Stomach (tissue), 9 donors: ENCODE data around the gene RAD23A. TPM values are rescaled to one million over a fixed set of nuclear protein-coding genes. Genes with fewer than 3 reads are reported as not detected.

ENCODE experiments used
- DNase-seq, 2 donors: peaks; one replicate each; pipeline versions ENCODE4 v3.0.0 to v3.0.0-alpha.2; 2013 to 2019
- H3K27ac ChIP-seq, 5 donors: fragments of 200-600 bp in 4 of 5; sonication (generic) in 4 of 5; one replicate each; pipeline ENCODE4 v1.5.1; 2013 to 2019; ENCODE audit warnings: mild to moderate bottlenecking in 1 of 5, moderate library complexity in 1 of 5
- H3K27me3 ChIP-seq, 3 donors: fragments of 200-600 bp; sonication (generic); one replicate each; pipeline ENCODE4 v1.5.1; 2017 to 2019; ENCODE audit warnings: mixed run types in 1 of 3
- H3K36me3 ChIP-seq, 4 donors: fragments of 200-600 bp; sonication (generic); 1 replicate in 3 of 4; 2 replicates in 1 of 4; pipeline ENCODE4 v1.5.1; 2016 to 2019
- H3K4me1 ChIP-seq, 4 donors: fragments of 200-600 bp; sonication (generic); one replicate each; pipeline ENCODE4 v1.5.1; 2016 to 2019
- H3K4me3 ChIP-seq, 4 donors: fragments of 200-600 bp; sonication (generic) in 3 of 4; one replicate each; pipeline ENCODE4 v1.5.1; 2016 to 2019; ENCODE audit warnings: mild to moderate bottlenecking in 1 of 4
- H3K9me3 ChIP-seq, 4 donors: fragments of 200-600 bp; sonication (generic); one replicate each; pipeline ENCODE4 v1.5.1; 2016 to 2019
- EP300 ChIP-seq: sonication (generic); formaldehyde crosslinking; IDR thresholded peaks from one replicate; pipeline ENCODE4 v1.6.1; 2017; ENCODE audit warnings: antibody characterized with exemption
- POLR2A ChIP-seq, 4 donors: fragments of 450-650 bp; IDR thresholded peaks; one replicate each; pipeline ENCODE4 v1.6.1; 2016; ENCODE audit warnings: antibody characterized with exemption in 4 of 4, control low read depth in 2 of 4, mild to moderate bottlenecking in 1 of 4, moderate library complexity in 1 of 4
- POLR2AphosphoS5 ChIP-seq, 3 donors: sonication (generic); formaldehyde crosslinking; IDR thresholded peaks; one replicate each; pipeline ENCODE4 v1.6.1; 2016; ENCODE audit warnings: antibody characterized with exemption in 3 of 3
- WGBS, 5 donors: extraction: QIAGEN DNeasy Blood & Tissue Kit in 3 of 5; methylation state at CpG; one replicate each; pipeline versions ENCODE4 v1.1.5 to v1.1.7; 2013 to 2018; 5-methylcytosine and 5-hydroxymethylcytosine counted together
- intact Hi-C: fragments of 100-400 bp; cut with DNase I; formaldehyde crosslinking; loops from one replicate; pipeline ENCODE4 v1.15.1; 2023; ENCODE audit warnings: low total_unique reads
- polyA plus RNA-seq, 3 donors: library from polyadenylated mRNA; stranded (reverse); fragments of 200-250 nt; gene quantifications; one replicate each; pipeline ENCODE4 v1.2.3, GENCODE V29; 2013
- total RNA-seq, 5 donors: library from RNA; depleted of rRNA; stranded (reverse); fragments of >200 nt; gene quantifications; one replicate each; pipeline versions ENCODE4 v1.1.0 to v1.2.3, GENCODE V29; 2014 to 2016
- TF ChIP-seq, protein P1 (sequence below), 7 experiments: fragments of 450-650 bp in 4 of 7; fragments of 200-600 bp in 3 of 7; sonication (generic) in 3 of 7; IDR thresholded peaks; one replicate each; pipeline ENCODE4 v1.5.1; 2016 to 2019; ENCODE audit warnings: antibody characterized with exemption in 7 of 7, control low read depth in 2 of 7, mild to moderate bottlenecking in 1 of 7
- donor health status: healthy with polysubstance abuse.
- donor health status: Bipolar disorder and iron deficiency.
- donor health status: healthy.

The RAD23A gene
- total and polyA plus RNA-seq, 8 donors, result 44.1 to 144 (median 104) TPM

DNA sequence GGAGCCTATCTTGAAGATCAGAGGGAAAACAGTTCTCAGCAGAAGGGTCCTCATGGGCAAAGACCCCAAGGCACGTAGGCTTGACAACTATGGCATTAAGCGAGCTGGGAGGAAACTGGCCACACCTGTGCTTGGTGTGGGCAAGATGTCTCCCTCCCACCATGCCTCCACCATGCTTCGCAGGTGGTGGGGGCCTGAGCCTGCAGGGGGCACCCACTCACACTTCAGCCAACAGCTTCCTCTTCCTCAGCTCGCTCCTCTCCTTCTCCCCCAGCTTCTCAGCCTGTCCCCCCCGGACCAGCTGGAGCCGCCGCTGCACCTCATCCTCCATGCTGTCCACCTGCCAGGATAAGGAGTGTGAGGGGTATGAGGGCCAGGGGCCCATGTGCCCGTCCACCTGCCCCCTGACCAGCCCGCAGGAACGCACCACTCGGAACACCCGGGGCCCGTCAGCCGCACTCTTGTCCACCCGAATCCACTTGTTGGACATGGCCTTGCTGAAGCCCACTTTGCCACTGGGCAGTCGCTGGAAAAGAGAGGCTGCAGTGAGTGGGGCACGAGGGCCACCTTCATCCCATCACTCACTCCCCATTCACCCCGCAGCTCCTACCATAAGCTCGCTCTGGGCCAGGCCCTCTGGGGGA, 15.5 kb upstream of the RAD23A start:
- Histone ChIP-seq H3K36me3 (peaks cover 53 to 61% (median 58%) of the 10 kb centered on the region in 4 donors), H3K4me1 (peaks cover 11 to 32% (median 23%) of the 10 kb centered on the region in 4 donors), H3K9me3 (no peaks in the 10 kb centered on the region), H3K4me3 (no peak overlapping the region), H3K27ac (no peak overlapping the region), H3K27me3 (no peaks in the 10 kb centered on the region)
- intact Hi-C loops, result loop anchor here (10.0 kb wide), 1 partner anchor 45 kb away; the partner anchor contains the start of genes DNASE2 and KLF1
- DNase-seq, result no peak
- TF ChIP-seq EP300, result no peak
- TF ChIP-seq POLR2A (IDR thresholded peaks at IDR 0.05), result no peak
- WGBS, 5 donors, result 88 to 96% (median 91%) methylated on average over 10 to 19 of the region's 19 CpGs

DNA sequence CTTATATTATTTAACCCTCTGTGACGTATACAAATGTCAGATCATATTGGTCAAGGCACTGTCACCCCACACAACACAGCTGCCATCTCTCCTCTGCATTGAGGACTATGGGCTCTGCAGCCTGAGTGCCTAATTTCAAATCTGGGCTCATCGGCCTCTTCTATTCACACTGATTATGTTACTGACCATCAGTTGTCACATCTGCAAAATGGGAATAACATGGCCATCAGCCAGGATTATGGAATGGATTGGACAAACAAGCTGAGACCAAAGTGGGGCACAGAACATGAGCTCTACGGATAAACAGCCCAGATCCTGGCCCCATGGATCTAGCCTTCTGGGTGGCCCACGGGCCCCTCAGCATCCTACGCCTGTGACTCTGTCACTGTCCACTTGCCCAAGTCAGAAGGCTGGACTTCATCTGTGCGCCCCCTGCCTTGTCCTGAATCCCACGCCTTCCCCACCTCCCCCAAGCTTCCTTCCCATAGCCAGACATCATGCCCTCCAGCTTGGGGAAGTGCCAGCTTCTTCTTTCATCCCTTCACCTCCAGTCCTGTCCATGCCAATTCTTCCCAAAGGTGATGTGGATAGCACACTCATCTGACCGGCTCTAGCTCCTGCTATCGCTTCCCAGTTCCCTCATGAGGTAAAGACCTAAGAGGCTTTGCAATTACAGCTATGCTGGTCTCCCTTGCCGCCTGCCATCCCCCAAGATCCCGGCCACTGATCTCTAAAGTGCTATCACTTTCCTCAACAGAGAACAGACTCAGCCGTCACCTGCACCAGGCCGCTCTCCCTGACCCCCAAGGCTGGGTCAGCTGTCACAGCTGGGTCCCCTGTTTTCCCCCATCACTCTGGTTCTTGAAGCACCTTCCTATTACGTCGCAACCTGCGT, 13.0 kb upstream of the RAD23A start:
- intact Hi-C loops, result loop anchor here (10.0 kb wide), 1 partner anchor 48 kb away; the partner anchor contains the start of genes DNASE2 and KLF1
- H3K27ac ChIP-seq, result peak overlapping the region; percentile 81 to 91 (median 85)
- H3K4me3 ChIP-seq, result peak overlapping the region; percentile 80 to 97 (median 92)
- 25 to 28% (median 26%) methylated on average over 16 of the region's 16 CpGs for WGBS, 5 donors
- no peaks in the 10 kb centered on the region for H3K9me3 ChIP-seq
- no peaks in the 10 kb centered on the region for H3K27me3 ChIP-seq
- H3K36me3 ChIP-seq, result peaks cover 28 to 36% (median 33%) of the 10 kb centered on the region in 4 donors
- no peak for DNase-seq
- TF ChIP-seq EP300, result no peak
- no peak for TF ChIP-seq POLR2AphosphoS5 (IDR thresholded peaks at IDR 0.05)
- TF ChIP-seq, protein P1, sequence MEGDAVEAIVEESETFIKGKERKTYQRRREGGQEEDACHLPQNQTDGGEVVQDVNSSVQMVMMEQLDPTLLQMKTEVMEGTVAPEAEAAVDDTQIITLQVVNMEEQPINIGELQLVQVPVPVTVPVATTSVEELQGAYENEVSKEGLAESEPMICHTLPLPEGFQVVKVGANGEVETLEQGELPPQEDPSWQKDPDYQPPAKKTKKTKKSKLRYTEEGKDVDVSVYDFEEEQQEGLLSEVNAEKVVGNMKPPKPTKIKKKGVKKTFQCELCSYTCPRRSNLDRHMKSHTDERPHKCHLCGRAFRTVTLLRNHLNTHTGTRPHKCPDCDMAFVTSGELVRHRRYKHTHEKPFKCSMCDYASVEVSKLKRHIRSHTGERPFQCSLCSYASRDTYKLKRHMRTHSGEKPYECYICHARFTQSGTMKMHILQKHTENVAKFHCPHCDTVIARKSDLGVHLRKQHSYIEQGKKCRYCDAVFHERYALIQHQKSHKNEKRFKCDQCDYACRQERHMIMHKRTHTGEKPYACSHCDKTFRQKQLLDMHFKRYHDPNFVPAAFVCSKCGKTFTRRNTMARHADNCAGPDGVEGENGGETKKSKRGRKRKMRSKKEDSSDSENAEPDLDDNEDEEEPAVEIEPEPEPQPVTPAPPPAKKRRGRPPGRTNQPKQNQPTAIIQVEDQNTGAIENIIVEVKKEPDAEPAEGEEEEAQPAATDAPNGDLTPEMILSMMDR (IDR thresholded peaks at IDR 0.05), result no peak
- no peak for TF ChIP-seq POLR2A (IDR thresholded peaks at IDR 0.05)
- peaks cover 18 to 43% (median 28%) of the 10 kb centered on the region in 4 donors for H3K4me1 ChIP-seq

DNA sequence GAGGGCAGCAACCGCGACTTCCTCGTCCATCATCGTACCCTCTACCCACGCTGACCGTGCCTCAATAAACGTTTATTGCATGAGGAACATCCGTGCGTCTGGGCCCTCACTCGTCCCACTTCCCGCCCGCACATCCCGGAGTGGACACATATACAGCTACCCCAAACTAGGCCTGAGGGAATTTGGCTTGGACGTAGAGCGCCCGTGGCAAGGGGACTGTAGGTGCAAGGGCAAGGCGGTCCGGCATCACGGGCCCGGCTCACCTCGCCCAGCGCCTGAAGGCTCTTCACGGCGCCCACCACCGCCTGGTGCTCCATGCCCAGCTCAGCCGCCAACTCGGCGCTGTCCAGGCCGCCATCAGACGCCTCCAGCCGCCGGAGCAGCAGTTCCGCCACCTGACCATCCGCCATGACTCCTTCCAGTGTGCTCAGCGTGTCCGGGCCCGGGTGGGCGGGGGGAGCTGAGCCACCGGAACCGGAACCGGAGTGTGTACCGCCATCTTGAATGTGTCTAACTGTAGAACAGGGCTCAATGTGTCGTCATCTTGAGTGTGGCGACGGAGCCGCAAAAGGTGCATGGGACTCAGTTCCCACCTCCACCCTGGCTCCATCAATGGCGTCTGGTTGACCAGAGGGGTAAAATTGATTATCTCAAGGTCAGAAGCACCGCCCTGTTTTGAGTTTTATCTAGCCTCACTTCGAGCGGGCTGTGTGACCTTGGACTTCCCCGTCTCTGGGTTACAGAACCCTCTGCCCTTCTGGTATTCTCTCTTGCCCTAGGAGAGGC, 12.2 kb upstream of the RAD23A start, which contains the start of gene FARSA:
TSS of gene FARSA (minus strand) at position 425 of the 786 bp plus-strand sequence. CDS start at position 410, 15 bp downstream.
- Histone ChIP-seq H3K4me1 (peaks cover 22 to 48% (median 32%) of the 10 kb centered on the region in 4 donors), H3K27me3 (no peaks in the 10 kb centered on the region), H3K27ac (peak within 1 kb of the TSS; percentile 81 to 91 (median 85)), H3K9me3 (no peaks in the 10 kb centered on the region), H3K36me3 (peaks cover 21 to 28% (median 25%) of the 10 kb centered on the region in 4 donors), H3K4me3 (peak within 1 kb of the TSS; percentile 80 to 97 (median 92))
- peak; percentile 93 to 97 for DNase-seq
- TF ChIP-seq EP300 (no peak), POLR2AphosphoS5 (IDR thresholded peaks at IDR 0.05) (peak; percentile 84 to 98 (median 98))
- intact Hi-C loops, result loop anchor here (10.0 kb wide), 1 partner anchor 49 kb away; the partner anchor contains the start of genes DNASE2 and KLF1
- 1 to 2% (median 1%) methylated on average over 41 to 51 of the region's 51 CpGs for WGBS, 5 donors

DNA sequence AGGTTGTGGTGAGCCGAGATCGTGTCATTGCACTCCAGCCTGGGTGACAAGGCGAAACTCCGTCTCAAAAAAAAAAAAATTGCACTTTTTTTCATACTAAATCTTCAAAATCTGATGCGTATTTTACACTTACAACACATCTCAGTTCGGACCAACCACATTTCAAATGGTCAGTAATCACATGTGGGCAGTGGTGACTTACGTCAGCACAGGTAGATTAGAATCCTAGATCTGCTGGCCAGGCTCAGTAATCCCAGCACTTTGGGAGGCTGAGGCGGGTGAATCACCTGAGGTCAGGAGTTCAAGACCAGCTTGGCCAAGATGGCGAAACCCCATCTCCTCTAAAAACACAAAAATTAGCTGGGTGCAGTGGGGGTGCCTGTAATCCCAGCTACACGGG, 10.6 kb upstream of the RAD23A start:
- WGBS, 5 donors, result 89 to 92% (median 91%) methylated on average over 10 of the region's 10 CpGs
- no peak overlapping the region for H3K4me3 ChIP-seq
- TF ChIP-seq POLR2A (IDR thresholded peaks at IDR 0.05) (no peak), POLR2AphosphoS5 (IDR thresholded peaks at IDR 0.05) (no peak), EP300 (no peak)
- H3K4me1 ChIP-seq, result peaks cover 29 to 59% (median 40%) of the 10 kb centered on the region in 4 donors
- intact Hi-C loops, result loop anchor here (10.0 kb wide), 1 partner anchor 50 kb away; the partner anchor contains the start of genes DNASE2 and KLF1
- H3K36me3 ChIP-seq, result peaks cover 11 to 20% (median 14%) of the 10 kb centered on the region in 4 donors
- no peak overlapping the region for H3K27ac ChIP-seq
- no peak for DNase-seq
- H3K9me3 ChIP-seq, result no peaks in the 10 kb centered on the region
- H3K27me3 ChIP-seq, result no peaks in the 10 kb centered on the region

DNA sequence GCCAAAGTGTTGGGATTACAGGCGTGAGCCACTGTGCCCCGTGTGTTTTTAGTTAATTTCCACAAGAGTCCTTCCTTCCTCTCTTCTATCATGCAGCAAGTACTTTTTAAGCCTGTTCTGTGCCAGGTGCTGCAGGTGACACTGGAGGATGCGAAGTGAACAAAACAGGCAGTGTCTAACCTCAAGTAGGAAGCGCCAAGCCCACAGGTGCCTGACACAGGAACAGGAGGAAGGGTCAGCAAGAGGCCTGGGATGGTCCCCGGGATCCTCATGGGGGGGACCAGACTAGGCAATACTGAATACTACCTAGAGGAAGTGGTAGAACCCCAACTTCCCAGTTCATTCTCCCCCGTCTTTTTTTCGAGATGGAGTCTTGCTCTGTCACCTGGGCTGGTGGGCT, 9.1 kb upstream of the RAD23A start:
- intact Hi-C loops, result loop anchor here (10.0 kb wide), 1 partner anchor 52 kb away; the partner anchor contains the start of genes DNASE2 and KLF1
- Histone ChIP-seq H3K36me3 (peaks cover 20 to 23% (median 21%) of the 10 kb centered on the region in 4 donors), H3K9me3 (no peaks in the 10 kb centered on the region), H3K4me3 (no peak overlapping the region), H3K27me3 (no peaks in the 10 kb centered on the region), H3K4me1 (peaks cover 44 to 63% (median 52%) of the 10 kb centered on the region in 4 donors), H3K27ac (no peak overlapping the region)
- 53 to 76% (median 68%) methylated on average over 7 of the region's 7 CpGs for WGBS, 5 donors
- no peak for DNase-seq
- TF ChIP-seq POLR2AphosphoS5 (IDR thresholded peaks at IDR 0.05) (no peak), POLR2A (IDR thresholded peaks at IDR 0.05) (no peak), EP300 (no peak)
- TF ChIP-seq, protein P1 (IDR thresholded peaks at IDR 0.05), result no peak
